ENCODE results near the gene GRAMD1A. TPM values are rescaled to one million over a fixed set of nuclear protein-coding genes. Genes with fewer than 3 reads are reported as not detected.
A peak's percentile ranks its signal among the peaks of the same experiment; 100 is the strongest.
"Not testable (repeated sequence)": the region's sequence is repeated elsewhere in the genome, so short reads cannot be mapped to it uniquely, and the experiment has no call there.

Gene GRAMD1A
- polyA plus RNA-seq, 1 of the 3 experiments (the other 2 are of a cell fraction), result 81.9 TPM

GRCh38 chr19:34998224-34998623 is 1.9 kb upstream of the GRAMD1A start:
- H3K4me2 ChIP-seq; H3F3A ChIP-seq (replicated peaks; ENCODE audit: insufficient read depth); H2AFZ ChIP-seq (ENCODE audit: low read depth); H4K20me1 ChIP-seq (ENCODE audit: insufficient read depth); H3K27ac ChIP-seq (ENCODE audit: low read depth in 2 of 2, low read length in 1 of 2); H3K9ac ChIP-seq; H3K4me3 ChIP-seq (ENCODE audit: low read depth in 2 of 2, low read length in 1 of 2); H3K9me3 ChIP-seq; H3K36me3 ChIP-seq (replicated peaks in 1 of 2; ENCODE audit: control insufficient read depth in 1 of 2, insufficient read depth in 2 of 2, low read length in 1 of 2); H3K9me2 ChIP-seq; DNase-seq; H3K27me3 ChIP-seq (ENCODE audit: insufficient read depth); POLR2A ChIA-PET: not testable (repeated sequence)
- WGBS (ENCODE audit: low lambda C conversion rate), result 97% methylated on average over 7 of the region's 7 CpGs
- Histone ChIP-seq H3K79me2 (ENCODE audit: insufficient read depth) (peaks cover 42% of the 10 kb centered on the region), H3K4me1 (ENCODE audit: control insufficient read depth in 1 of 2, insufficient read depth in 2 of 2, low read depth in 1 of 2, low read length in 1 of 2) (peaks cover 7 to 13% of the 10 kb centered on the region in 2 experiments; a peak in 2 of 4 replicates)
- CTCF ChIA-PET, result interaction anchor here (1.1 kb wide), 1 partner anchor 15 kb away, joined by 3 read pairs; no protein-coding TSS in a partner anchor

- H3K27ac ChIP-seq (ENCODE audit: low read depth in 2 of 2, low read length in 1 of 2), result peak overlapping the region; percentile 86 to 91; a peak in 3 of 4 replicates
- 77% methylated on average over 13 of the region's 13 CpGs for WGBS (ENCODE audit: low lambda C conversion rate)
- peaks cover 7 to 16% of the 10 kb centered on the region in 2 experiments; a peak in 2 of 4 replicates for H3K4me1 ChIP-seq (ENCODE audit: control insufficient read depth in 1 of 2, insufficient read depth in 2 of 2, low read depth in 1 of 2, low read length in 1 of 2)
Measured at GRCh38 chr19:34998777-34999497, 1.2 kb upstream of the GRAMD1A start.

More at GRCh38 chr19:34998777-34999497, 1.2 kb upstream of the GRAMD1A start:
- H4K20me1 ChIP-seq (ENCODE audit: insufficient read depth), result peaks cover 16% of the 10 kb centered on the region; the same call in 1 of the 2 replicates
- H3K79me2 ChIP-seq (ENCODE audit: insufficient read depth), result peaks cover 49% of the 10 kb centered on the region
- TF ChIP-seq CTCF (IDR thresholded peaks at IDR 0.05) (no peak), IRF3 (IDR thresholded peaks at IDR 0.05; ENCODE audit: low read depth, low read length) (no peak), ZBTB33 (IDR thresholded peaks at IDR 0.05; ENCODE audit: borderline replicate concordance, low read depth) (no peak), RFX5 (IDR thresholded peaks at IDR 0.05; ENCODE audit: low read length) (no peak), RAD21 (IDR thresholded peaks at IDR 0.05; ENCODE audit: low read length) (no peak), EZH2phosphoT487 (IDR thresholded peaks at IDR 0.05; ENCODE audit: borderline replicate concordance, low read depth) (no peak), FOXJ3 (CRISPR knock-in tag; IDR thresholded peaks at IDR 0.05) (no peak), NRF1 (IDR thresholded peaks at IDR 0.05; ENCODE audit: low read depth, low read length) (no peak), RXRA (IDR thresholded peaks at IDR 0.05; ENCODE audit: borderline replicate concordance, low read depth) (no peak), SIN3A (IDR thresholded peaks at IDR 0.05; ENCODE audit: borderline replicate concordance, low read depth, low read length) (no peak), TCF12 (IDR thresholded peaks at IDR 0.05) (no peak), NFIC (IDR thresholded peaks at IDR 0.05; ENCODE audit: borderline replicate concordance) (no peak), YY1 (IDR thresholded peaks at IDR 0.05; ENCODE audit: low read depth) (no peak)
- ChIA-PET CTCF (interaction anchor here (1.0 to 1.1 kb wide), 5 partner anchors 14 to 72 kb away, joined by 3 to 7 read pairs (median 3); partner anchors contain the start of gene ZNF30), POLR2A (no interaction called here)
- DNase-seq, result peak; percentile 64
- peak overlapping the region; percentile 89 for H2AFZ ChIP-seq (ENCODE audit: low read depth)
- no peaks in the 10 kb centered on the region for H3K27me3 ChIP-seq (ENCODE audit: insufficient read depth)
- no peaks in the 10 kb centered on the region for H3K9me3 ChIP-seq
- peak overlapping the region; percentile 68 to 79 for H3K4me3 ChIP-seq (ENCODE audit: low read depth in 2 of 2, low read length in 1 of 2)
- H3K4me2 ChIP-seq, result peak overlapping the region; percentile 88
- no peaks in the 10 kb centered on the region for H3K9me2 ChIP-seq
- peak overlapping the region; percentile 82 for H3K9ac ChIP-seq
- no peaks in the 10 kb centered on the region for H3K36me3 ChIP-seq (replicated peaks in 1 of 2; ENCODE audit: control insufficient read depth in 1 of 2, insufficient read depth in 2 of 2, low read length in 1 of 2)
- H3F3A ChIP-seq (replicated peaks; ENCODE audit: insufficient read depth), result no peaks in the 10 kb centered on the region

Data from SK-N-SH (cell line).